GM12892 (cell line): Measurements from ENCODE around the gene CHRND.

Experiments used
- DNase-seq: peaks from one replicate; pipeline ENCODE4 v3.0.0; 2011; ENCODE audit not compliant: insufficient read length
- FAIRE-seq: peaks from 2 replicates; lab custom pipeline; 2011; peaks lifted over from hg19 to GRCh38; lab: Jason Lieb, UNC
- POLR2A ChIP-seq: IDR thresholded peaks from 2 replicates; pipeline ENCODE4 v1.6.1; 2011; ENCODE audit warnings: low read depth, low read length, control low read depth
- POLR2AphosphoS5 ChIP-seq: IDR thresholded peaks from 2 replicates; pipeline ENCODE4 v1.6.1; 2011; ENCODE audit warnings: low read depth, low read length, control low read depth
- TAF1 ChIP-seq: IDR thresholded peaks from 2 replicates; pipeline ENCODE4 v1.6.1; 2011; ENCODE audit warnings: low read depth, mild to moderate bottlenecking, control low read depth, low read length, borderline replicate concordance

The CHRND gene

DNA sequence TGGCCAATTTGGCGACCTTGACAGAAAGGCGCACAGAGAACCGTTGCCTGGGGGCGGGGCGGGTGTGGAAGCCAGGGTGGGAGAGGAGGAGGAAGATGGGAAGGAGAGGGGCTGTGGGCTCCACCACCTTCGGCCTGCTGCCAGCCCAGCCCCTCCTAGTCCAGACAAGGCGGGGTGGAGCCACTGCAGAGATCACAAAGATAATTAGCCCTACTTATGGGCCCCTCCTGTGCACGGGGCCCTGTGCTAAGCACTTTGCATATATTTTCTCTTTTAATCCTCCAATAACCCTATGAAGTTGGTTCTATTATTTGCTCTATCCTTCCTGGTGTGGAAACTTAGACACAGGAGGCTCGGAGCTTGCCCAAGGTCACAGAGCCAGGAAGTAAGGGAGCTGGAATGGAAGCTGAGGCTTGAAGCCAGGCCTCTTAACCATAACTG, 24.6 kb upstream of the CHRND start:
- DNase-seq: no peak
- TF ChIP-seq TAF1: no peak
- TF ChIP-seq POLR2A: no peak
- no peak for TF ChIP-seq POLR2AphosphoS5
- no peak for FAIRE-seq

DNA sequence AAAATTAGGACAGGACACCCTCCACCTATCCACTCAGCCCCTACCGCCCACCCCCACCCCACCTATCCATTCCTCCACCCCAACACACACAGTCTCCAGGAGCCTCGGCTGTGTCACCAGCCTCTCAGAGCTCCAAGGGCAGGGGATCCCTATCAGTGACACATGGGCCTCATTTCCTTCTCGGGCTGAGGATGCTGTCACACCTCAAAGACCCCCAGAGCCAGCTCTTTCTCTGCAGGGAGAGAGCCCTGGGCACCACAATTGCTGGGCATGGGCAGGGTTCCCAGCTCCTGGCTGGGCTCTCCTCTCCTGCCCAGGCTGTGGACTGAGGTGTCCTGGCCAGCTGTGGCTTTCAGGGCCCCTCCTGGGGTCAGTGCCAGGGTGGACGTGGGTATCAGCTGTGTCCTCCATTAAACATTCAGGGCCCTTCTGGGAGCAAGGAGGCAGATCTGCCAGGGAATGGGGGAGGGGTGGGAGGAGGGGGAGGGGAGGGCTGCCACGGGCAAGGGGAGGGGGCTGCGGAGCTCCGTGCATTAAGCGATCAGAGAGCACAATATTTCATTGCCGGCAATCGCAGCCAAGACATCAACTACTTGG, 24.1 kb upstream of the CHRND start:
- DNase-seq: no peak
- FAIRE-seq: no peak
- no peak for TF ChIP-seq TAF1
- no peak for TF ChIP-seq POLR2A
- TF ChIP-seq POLR2AphosphoS5: no peak

DNA sequence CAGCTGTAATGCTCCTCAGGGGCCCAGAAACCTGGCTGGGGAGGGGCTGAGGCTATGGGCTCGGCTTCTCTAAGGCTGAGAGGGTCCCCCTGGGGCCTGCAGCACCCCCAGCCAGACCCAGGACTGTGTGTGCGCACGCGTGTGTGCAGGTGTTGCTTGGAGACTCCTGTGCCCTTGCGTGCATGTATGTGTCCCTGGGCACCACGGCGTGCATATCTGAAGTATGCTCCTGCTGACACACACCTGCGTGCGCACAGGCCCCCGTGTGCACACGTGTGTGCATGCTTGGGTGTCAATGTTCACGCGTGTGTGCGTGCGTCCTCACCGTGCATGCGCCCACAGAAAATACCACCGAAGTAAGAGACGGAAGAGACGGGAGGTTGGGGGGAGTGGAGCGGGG, 23.4 kb upstream of the CHRND start:
- TF ChIP-seq POLR2A: no peak
- no peak for TF ChIP-seq POLR2AphosphoS5
- TF ChIP-seq TAF1: no peak
- DNase-seq (no peak), FAIRE-seq (no peak)

DNA sequence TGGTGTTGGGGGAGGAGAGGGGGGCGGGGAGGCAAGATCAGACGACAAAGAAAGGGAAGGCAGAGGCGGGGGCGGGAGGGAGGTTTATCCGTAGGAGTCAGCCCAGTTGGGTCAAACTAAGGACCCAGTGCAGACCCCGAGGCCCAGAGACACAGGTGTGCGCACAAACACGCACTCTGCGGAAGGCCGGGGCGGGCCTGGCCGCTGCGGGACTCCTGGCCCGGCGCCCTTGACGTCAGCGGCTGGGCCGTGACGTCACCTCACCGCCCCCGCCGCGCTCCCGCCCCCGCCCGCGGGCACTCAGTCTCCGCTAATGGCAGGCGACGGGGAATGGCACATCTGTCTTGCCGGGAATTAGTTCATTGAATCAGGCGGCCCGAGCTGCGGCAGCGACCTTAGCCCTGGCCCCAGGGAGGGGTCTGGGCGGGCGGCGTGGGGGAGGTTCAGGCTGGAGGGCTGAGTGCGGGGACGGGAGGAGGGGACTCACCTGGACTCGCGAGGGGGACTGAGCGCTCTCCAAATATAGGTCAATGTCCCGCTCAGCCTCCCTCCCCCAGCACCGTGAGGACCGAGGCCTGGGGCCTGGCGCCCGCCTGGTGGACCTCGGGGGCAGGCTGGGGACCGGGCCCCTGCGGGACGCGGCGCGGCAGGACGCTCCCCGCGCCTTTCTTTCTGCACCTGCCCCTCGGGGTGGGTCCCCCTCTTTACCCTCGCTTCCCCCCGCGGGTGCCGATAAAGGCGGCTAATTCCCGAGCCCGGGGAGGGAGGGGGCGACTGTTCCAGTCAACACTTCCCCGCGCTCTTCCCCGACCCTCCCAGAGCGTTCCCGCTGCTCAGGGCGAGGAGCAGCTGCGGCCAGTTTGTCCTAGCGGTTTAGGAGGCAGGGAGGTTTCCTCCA, 22.8 kb upstream of the CHRND start:
- FAIRE-seq (no peak), DNase-seq (no peak)
- TF ChIP-seq TAF1: no peak
- no peak for TF ChIP-seq POLR2A

DNA sequence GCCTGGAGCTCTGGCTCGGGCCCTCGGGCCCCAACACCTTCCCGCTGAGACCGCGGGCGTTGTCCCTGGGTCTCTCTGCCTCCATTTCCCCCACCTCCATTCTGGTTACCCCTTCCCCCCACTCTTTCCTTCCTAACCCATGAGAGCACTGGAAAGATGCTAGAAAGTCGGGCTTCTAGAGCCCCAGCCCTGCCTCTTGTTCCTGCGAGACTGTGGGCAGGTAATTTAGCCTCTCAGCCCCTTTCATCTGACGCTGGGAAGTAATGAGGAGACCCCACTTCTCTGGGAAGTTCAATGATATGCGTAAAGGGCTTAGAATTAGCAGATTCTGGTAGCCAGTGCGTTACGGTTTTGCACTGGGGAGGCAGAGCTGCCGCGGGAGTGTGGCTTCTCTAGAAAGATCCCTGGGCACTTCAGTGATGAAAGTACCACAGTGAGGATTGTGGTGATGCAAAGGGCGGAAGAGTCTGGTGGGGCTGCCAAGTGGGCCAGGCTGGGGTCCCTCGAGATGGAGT, 22.1 kb upstream of the CHRND start:
- TF ChIP-seq POLR2A: no peak
- no peak for TF ChIP-seq TAF1
- TF ChIP-seq POLR2AphosphoS5: no peak
- no peak for FAIRE-seq
- DNase-seq: no peak

DNA sequence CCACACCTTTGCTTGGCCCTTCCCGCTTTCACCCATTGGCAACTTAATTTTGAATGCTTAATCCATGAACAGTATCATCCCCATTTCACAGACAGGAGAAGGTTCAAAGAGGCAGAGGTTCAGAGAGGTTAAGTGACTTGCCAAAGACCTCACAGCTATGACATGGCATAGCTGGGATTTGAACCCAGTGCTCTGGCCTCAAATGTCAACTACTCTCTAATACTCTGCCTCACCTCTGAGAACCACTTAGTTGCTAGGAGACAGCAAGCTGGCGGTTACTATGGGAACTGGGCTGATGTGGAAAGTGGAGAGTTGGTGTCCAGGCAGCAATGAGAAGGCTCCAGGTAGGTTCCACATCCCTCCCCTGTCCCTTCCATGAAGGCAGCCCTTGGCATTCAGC, 21.5 kb upstream of the CHRND start:
- TF ChIP-seq POLR2AphosphoS5 (no peak), POLR2A (no peak), TAF1 (no peak)
- FAIRE-seq (no peak), DNase-seq (no peak)

DNA sequence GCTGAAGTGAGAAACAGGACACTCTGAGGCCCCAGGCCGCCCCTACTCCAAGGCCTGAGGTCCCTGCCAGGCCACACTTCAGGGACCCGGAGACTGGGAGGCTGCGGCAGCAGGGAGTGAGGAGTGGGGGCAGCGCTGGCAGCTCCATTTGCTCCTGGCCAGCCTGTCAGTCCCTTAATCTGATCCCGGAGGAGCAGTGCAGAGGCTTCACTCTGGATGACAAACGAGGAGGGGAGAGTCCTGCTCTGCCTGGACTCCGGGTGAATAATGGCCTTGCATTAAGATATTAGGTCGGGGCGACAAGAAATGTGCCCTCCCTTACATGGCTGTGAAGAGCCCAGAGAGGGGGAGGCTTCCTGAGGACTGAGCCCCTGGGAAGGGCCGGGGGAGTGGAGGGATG, 20.1 kb upstream of the CHRND start:
- DNase-seq (no peak), FAIRE-seq (no peak)
- TF ChIP-seq TAF1: no peak
- no peak for TF ChIP-seq POLR2AphosphoS5
- no peak for TF ChIP-seq POLR2A

DNA sequence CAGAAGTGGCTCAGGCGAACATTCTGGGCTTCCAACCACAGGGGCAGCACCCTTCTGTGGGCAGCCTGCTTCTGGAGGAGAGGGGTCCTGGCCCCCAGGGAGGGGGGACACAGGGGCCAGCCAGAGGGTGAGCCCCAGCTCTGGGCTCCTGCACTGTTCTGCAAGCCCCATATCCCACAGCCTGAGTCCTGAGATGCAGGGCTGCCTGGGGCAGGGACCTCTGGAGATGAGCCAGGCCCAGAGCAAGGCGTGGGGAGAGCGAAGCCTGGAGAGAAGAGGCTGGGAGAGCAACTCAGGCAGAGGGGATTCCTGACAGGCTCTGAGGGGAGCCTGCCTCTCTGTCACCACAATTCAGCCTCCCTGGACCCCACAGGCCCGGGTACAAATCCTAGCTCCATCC, 19.3 kb upstream of the CHRND start:
- no peak for DNase-seq
- FAIRE-seq: no peak
- TF ChIP-seq POLR2AphosphoS5 (no peak), POLR2A (no peak), TAF1 (no peak)

DNA sequence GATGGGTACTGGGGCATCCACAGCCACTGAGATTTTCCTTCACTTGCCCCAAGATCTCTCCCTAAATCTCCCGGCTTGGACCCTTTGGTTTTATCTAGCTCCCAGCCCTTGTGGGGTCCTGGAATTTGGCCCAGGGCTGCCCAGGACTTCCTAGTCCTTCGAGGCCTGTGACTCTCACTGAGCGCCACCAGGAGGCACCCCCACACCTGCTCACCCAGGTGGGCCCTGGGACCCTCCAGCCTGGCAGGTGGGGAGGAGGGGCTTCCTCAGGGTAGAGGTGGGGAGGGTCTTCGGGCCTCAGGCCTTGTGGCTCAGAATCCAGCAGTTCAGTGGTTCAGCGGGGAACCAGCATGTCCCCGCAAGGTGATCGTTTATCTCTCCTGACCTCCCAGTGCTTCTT, 17.7 kb upstream of the CHRND start:
- FAIRE-seq (no peak), DNase-seq (no peak)
- TF ChIP-seq TAF1 (no peak), POLR2AphosphoS5 (no peak), POLR2A (no peak)

DNA sequence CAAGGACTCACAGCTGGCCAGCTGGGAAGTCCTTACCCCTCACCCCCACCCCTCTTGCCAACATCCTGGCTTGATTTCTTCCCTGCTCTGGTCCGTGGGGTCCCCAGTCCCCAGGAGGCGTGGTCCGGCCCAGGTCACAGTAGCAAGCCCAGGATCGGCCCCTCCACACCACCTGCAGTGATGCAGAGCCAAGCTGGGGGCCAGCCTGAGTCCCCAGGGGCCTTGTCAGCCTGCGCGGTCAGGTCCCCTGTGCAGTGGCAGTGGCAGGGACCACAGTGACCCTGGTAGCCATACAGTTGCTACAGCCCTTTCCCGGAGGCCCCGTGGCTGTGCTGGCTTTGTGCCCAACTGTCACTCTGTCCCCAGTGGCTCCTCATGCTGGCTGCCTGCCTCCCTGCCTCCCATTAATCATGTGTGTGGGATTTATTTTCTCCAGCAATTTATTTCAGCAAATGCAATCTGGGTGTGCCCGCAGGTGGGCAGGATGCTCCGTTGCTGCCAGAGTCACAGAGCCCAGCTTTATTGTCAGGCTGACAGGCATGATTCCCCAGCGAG, 14.5 kb upstream of the CHRND start:
- DNase-seq (no peak), FAIRE-seq (no peak)
- TF ChIP-seq POLR2A: no peak
- TF ChIP-seq POLR2AphosphoS5: no peak
- no peak for TF ChIP-seq TAF1

DNA sequence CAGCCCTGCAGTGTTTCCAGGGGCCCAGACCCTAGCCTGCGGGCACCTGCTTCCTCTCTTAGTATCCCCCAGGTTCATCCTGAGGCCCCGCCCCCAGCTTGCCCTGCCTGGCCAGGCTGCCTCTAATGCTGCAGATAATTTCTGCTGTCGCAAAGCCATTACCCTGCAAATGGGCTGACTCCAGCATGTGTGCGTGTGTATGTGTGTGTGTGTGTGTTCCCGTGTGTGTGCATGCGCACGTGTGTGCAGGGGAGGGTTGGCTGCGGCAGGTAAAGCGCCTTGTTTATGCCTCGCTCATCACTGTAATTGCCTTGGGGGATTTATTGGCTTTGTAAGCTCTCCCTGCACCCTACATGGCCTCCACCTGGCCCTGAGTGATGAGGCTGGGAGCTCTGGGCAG, 13.4 kb upstream of the CHRND start:
- FAIRE-seq: no peak

DNA sequence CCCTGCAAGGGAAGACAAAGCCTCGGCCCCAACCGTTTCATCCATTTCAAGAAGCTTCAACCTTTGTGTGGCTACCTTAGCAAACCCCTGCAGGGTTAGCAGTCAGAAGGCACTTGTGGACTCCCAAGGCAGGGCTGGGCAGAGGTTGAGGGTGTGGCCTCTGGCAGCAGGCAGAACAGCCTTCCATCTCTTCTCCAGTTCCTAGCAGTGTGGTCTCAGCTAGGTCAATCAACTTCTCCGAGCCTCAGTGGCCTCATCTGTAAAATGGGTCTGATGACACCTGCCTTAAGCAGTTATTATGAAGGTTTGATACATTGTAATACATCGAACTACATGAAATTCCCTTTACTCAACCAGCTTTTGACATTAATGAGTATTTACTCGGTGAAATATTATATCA, 12.6 kb upstream of the CHRND start:
- DNase-seq (no peak), FAIRE-seq (no peak)
- TF ChIP-seq POLR2A (no peak), POLR2AphosphoS5 (no peak), TAF1 (no peak)

More for the DNA sequence above, 13.4 kb upstream of the CHRND start:
- DNase-seq: no peak
- TF ChIP-seq POLR2A: no peak
- TF ChIP-seq POLR2AphosphoS5: no peak
- no peak for TF ChIP-seq TAF1
